GM18909 (cell line): ENCODE data around the gene KCNT1.

Source experiments
- ATAC-seq: cut with Tn5 transposase; IDR thresholded peaks from one replicate; pipeline ENCODE4 v1.9.1; 2021; ENCODE audit warnings: mild to moderate bottlenecking; ENCODE audit not compliant: unreplicated experiment, poor library complexity

KCNT1 gene

DNA sequence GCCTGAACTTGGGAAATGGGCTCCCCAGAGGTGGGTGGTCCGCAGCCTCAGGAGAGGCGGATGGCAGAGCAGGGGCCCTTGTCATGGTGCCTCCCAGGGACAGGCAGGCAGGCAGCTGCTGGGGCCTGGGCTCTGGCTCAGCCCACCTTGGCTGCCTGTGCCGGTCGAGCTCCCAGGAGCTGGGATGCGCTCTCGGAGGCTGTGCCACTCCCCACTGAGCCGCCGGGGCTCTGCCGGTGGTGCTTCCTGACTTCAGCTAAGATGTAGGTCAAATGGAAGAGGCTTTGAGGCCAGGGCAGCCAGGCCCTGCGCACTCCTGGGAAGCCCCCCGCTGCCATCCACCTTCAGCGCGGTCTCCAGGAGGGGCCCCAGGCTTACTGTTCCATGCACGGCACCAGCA is 41.0 kb downstream of the KCNT1 start:
- no peak for ATAC-seq

DNA sequence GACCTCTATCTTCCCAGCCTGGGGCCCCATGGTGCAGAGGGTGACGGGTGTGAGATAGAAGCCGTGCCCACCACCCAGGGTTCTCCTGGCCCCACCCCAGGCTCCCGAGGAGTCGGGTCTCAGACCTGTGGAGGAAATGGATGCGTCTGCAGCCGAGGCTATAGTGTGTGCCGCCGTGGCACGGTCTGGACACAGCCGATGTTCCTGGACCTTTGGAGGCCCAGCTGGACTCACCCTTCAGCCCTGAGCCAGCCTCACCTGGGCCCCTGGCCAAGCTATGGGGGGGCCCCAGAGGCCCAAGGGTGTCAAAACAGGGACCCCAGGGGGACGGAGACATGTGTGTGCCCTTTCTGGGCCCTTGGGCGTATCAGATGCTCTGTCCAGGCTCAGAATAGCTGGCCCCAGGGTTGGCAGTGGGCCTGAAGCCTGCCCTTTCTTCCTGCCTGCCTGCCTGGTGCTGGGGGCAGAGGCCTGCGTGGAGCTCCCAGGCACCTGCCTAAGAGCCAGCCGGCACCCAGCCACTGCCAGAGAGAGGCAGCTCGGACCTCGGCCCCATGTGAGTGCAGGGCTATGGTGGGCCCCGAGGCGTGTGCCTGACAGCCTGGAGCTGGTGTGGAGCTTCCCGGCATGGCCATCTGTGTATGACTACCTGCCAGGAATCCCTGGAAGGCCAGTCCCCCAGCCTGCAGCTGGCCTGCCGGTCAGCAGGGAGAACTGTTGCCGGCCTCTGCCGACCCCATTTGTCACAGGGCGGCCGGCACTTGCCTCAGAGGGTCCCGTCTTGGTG is 41.8 kb downstream of the KCNT1 start:
- no peak for ATAC-seq

DNA sequence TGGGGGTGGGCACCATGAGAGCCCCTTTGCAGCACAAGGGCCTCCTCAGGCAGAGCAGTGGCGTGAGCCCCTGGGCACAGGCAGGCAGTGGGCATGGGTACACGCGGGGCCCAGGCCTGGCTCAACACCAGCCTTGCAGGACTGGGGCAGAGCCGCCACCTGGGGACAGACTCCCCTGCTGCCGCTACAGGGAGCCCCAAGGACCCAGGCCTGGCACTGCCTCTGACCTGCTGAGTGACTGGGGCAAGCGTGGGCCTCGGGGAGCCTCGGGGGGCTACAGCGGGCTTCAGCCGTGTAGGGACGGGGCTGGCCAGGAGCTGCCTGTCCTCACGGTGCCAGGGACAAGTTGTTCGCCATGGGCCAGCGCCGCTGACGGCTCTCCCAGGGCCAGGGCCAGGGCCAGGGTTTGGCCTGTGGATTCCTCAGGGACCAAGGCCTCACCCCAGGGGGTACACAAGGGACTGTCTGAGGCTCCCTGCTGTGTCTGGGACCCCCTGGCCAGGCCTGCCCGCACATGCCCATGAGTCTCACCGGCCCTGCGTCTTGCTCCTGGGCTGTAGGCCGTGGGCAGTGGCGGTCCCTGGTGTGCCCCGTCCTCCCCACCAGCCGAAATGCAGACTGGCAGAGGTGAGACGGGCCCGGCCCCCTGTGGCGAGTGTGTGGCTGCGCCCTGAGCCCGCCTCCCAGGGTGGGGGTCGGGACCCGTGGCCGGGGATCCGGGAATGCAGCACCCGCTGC is 42.5 kb downstream of the KCNT1 start:
- no peak for ATAC-seq

DNA sequence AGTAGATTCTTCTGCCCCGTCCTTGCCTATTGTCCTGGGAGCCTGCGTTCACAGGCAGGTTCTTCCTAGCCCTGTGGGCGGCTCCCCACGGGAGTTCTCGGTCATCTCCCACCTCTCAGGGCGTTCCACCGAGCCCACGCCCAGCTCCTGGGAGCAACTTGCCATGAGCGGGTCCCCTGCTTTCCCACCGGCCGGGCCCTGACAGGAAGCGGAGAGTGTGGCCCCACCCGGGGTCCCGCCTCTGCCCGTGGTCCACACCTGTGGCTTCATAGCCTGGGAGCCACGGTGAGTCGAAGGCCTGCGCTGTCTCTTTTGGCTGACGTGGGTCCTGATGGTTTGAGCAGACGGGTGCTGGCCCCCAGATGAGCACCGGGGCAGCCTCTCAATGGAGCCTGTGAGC is 43.2 kb downstream of the KCNT1 start:
- ATAC-seq = no peak

DNA sequence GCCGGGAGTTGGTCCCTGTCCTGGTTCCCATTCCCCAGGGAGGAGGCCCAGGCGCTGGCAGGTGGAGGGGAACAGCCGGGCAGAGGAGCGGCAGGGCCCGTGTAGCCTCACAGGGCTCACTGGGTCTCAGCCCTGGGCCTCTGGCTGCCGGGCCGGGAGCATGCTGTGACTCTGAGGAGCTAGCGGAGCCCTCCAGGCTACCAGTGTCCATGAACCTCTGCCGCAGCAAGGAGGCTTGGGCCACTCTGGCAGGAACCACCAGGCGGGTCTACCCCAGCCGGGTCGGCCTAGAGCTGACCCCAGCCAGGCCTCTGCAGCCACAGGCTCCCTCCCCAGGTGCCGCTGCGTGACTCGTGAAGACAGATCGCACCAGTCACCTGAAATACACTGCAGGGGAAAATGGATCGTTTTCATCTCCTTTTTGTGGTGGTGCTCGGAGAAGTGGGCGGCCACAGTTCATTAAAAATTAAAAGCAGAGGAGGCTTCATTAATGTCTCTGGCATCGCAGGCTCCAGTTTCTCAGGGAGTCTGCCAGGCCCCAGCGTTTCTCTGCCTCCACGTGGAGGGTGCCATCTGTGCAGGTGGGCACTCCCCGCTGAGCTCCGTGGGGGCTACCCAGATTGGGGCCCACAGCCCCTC is 43.8 kb downstream of the KCNT1 start:
- ATAC-seq = no peak

DNA sequence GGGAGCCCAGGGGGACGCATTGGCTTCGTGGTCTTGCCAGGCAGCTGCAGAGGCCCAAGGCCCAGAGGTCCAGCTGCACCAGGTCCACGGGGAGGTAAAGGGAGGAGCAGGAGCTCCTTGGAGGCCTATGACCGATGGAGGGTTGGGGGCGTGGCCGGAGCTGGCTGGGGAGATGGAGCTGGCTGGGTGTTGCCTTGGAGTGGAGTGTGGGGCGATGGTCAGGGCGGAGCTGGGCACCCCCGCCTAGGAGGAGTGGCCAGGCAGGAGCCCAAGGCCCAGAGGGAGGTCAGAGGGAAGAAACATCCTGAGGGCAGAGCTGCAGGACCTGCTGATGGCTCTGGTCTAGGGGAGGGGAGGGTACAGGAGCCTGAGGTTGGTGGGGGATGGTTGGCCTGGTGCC is 44.6 kb downstream of the KCNT1 start:
- ATAC-seq = no peak

DNA sequence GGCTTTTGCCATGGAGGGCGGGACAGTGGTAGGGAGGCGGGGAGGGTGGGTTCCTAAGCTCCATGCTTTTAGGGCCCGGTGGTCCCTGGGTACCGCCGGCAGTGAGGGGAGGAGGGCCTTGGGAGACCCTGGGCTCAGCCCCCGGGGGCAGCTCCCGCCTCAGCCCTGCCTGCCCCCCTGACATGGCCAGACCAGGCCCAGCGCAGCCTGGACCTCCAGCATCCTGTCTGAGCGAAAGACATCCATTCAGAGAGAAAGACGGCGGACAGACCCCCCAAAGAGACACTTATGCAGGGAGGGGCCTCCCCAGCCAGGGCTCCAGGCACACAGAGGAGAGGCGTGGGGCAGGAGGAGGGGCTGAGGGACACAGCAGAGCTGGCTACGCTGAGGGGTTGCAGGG is 45.3 kb downstream of the KCNT1 start:
- no peak for ATAC-seq

DNA sequence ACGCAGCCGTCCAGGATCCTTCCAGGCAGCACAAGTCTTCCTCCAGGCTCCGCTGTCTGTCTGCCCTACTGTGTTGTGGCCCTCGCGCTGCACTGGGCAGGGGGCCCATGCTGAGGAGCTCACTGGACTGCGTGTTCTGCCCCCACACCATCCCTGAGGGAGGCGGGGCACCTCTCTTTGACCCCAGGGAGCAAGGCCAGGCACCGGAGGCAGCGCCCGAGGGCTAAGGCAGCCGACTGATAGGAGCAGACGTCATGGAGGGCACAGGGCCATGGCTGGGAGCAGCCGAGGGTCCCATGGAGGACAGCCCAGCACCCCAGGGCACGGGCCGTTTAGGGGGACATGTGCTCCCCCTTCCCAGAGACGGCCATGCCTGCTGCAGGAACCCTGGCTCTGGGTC is 46.7 kb downstream of the KCNT1 start:
- no peak for ATAC-seq

DNA sequence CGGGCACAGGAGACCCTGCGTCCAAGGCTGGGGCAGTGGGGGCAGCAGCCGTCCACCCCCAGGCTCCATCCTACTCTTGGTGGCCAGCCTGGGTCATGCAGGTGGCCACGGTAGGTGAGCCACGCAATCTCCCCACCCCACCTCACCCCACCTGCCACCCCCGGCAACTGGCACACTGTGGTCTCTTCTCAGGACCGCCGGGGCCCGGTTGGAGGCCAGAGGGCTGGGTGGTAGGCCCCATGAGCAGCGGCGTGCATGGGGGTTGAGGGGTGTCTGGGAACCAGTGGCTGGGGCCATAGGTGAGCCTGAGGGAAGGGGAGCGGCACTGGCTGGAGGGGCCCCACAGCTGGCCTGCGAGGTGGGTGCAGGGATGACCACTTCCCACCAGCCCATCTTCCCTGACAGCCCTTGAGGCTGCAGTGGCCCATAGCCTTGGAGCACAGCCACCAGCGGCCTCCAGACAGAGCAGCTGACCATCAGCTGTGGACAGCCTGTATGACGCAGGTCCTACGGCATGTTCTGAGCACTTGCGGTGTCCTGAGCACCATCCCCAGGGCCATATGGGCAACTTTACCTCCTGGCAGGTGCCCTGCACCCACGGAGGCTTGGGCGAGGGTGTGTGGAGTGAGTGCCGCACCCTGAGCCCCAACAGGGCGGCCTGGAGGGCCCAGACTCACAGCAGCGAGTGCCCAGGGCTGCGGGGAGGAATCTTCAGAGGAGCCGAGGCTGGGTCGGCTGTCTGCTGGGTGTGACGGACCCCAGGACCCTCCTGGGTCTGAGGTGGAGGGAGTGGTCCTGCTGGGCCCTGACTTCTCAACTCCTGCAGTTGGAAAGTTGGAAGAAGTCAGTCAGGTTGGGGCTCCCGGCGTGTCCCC is 47.4 kb downstream of the KCNT1 start:
- ATAC-seq = no peak

DNA sequence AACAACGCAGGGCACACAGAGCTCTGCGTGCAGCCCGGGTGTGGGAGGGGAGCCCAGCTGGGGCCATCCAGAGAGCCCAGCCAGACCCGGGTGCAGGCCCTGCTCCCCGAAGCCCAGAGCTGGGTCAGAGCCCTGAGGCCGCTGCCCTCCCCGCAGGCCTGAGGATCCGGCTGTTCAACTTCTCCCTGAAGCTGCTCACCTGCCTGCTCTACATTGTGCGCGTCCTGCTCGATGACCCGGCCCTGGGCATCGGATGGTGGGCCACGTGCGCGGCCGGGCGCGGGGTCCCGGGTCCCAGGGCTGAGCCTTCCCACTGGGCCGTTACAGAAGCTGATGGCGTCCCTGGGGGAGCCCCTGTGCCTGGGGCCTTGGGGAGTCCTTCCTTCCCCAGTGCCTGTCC is 48.8 kb downstream of the KCNT1 start:
- no peak for ATAC-seq

DNA sequence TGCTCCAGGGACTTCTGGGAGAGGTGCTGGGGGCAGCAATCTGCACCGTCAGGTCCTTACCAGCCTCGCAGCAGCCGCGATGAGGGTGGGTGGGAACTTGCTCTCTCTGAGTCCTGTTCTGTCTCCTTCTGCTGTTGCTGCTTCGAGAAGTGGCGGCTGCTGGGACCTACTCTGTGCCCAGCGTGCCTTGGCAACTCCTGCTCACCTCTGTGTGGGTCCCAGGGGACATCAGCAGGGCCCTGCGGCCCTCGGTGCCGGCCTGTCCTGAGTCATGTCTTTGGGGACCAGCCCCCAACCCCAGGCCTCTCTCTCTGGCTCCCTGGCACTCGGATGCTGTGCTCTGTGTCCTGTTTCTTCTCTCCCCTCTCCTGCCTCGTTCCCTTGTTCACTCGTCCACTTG is 49.5 kb downstream of the KCNT1 start:
- ATAC-seq = no peak

DNA sequence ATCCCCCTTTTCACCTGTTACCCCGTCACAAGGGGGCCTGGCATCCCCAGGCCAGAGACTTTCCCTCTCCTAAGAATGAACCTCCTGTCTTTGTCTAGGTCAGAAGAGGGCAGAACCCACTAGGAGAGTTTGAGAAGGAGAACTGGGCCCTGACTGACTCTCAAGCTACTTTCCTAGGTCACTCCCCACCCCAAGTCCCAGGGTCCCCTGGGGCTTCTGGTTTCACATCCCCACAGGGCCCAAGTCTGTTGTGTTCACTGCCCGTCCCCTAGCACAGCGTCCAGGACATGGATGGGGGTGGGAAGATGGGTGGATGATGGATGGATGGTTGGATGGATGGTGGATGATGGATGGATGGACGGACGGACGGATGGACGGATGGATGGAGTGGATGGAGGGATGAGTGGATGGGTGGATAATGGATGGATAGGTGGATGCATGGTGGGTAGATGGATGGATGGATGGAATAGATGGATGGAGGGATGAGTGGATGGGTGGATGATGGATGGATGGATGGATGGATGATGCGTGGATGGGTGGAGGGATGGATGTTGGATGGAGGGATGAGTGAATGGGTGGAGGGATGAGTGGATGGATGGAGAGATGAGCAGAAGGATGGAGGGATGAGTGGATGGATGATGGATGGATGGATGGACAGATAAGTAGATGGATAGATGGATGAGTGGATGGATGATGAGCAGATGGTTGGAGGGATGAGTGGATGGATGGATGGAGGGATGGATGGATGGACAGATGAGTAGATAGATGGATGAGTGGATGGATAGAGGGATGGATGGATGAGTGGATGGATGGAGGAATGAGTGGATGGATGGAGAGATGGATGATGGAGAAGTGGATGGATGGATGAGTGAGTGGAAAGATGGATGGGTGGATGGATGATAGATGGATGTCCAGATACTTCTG is 50.6 kb downstream of the KCNT1 start:
- no peak for ATAC-seq

DNA sequence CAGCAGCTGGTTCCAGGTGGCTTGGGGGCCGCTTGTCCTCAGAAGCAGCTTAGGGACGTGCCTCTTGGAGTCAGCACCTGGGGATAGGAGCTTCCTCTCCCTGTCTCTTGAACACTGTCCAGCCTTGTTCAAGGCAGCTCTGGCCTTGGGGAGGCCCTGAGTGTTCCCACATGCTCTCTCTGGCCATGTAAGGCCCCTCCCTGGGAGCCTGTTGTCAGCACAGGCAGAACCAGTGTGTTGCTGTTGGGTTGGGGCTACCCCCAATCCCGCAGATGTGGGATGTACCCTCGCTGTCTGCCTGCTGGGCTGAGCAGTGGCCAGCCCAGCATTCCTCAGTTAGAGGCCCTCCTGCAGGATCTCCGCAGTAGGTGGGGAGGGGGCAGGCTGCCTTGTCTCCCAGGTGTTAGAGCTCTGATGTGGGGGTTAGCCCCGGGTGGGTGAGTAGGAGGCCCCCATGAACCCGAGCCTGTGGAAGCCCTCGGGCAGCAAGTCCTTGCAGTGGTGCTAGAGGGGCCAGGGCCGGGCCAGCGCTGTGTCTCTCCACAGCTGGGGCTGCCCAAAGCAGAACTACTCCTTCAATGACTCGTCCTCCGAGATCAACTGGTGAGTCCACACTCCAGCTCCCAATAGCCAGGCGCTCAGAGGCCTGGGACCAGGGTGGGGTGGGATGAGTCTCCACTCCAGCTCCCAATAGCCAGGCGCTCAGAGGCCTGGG is 51.6 kb downstream of the KCNT1 start:
- ATAC-seq = no peak

DNA sequence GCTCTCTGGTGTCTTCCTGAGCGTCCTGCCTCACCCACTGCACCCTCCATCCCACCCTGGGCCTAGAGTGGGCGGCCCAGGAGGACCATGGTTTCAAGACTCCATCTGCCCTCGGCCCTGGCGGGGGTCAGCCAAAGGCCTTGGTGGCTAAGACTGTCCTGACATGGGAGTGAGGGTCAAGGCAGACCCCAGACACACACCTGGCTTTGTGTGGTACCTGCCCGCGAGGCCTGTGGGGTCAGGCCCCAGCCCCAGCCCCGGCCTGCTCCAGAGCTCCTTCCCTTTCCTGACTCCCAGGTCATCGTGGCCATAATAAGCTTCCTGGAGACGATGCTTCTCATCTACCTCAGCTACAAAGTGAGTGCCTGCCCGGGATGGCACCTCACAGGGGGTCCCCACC is 54.6 kb downstream of the KCNT1 start:
- ATAC-seq = no peak

DNA sequence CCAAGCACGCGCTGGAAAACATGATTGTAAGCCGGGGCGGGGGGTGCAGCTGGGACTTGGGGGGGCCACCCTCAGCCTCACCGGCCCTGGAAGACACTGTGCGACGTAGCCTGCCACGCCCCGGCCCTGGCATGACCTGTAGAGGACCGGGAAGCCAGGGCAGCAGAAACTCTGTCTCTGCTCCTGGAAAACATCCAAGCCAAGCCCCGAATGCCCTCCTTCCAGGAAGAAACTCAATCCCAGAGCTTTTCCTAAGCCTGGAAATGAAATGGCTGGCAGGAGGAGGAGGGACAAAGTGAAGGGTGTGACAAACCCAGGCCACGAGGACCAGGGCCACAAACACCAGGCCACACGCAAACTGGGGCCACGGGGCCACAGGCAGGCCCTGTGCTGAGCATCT is 55.4 kb downstream of the KCNT1 start:
- ATAC-seq = no peak

DNA sequence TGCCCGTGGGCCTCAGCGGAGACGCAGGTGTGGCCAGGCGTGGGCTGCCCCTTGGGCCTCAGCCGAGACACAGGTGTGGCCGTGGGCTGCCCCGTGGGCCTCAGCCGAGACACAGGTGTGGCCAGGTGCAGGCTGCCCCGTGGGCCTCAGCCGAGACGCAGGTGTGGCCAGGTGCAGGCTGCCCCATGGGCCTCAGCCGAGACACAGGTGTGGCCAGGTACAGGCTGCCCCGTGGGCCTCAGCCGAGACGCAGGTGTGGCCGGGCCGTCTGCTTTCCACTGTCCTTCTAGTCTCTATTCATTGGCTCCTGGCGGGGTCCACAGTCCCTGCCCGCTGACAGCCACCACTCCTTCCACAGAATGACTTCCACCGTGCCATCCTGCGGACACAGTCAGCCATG is 56.1 kb downstream of the KCNT1 start:
- ATAC-seq = no peak

DNA sequence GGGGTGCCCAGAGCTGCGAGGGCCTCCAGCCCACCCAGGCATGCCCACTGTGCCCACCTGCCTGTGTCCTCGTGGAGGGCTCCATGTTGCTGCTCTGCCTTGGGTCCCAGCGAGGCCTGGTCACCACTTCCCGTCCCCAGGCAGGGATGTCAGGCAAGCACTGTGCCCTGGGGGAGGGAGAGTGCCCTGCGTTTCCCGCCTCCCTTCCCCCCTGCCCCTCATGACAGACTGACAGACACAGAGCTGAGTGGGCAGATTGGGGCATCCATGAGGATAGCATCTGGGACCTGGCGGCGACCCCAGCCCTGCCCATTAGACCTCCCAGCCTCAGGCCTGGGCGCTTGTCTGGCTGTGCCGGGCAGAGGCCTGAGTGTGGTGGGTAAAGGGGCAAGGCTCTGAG is 56.9 kb downstream of the KCNT1 start:
- no peak for ATAC-seq

DNA sequence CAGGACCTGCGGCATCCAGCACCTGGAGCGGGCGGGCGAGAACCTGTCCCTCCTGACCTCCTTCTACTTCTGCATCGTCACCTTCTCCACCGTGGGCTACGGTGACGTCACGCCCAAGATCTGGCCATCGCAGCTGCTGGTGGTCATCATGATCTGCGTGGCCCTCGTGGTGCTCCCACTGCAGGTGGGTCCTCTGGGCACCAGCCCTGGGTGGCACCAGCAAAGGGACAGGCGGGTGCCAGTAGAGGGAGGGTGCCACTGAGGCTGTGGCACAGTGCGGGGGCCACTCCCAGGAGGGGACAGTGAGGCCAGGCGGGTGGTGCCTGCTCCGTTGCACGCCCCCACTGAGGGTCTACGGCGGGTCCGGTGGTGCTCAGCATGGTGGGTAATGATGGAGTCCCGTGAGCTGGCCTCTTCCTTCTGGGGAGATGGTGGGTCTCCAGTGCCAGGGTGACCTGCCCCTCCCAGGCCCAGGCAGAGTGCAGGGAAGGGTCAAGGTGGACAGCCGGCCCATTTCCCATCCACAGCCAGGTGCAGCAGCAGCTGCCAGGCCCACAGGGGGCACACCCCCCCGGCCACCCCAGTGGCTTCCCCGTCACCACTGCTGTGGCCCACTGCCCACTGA is 57.8 kb downstream of the KCNT1 start:
- no peak for ATAC-seq
